ENCODE results near the gene ATRN. TPM values are rescaled to one million over a fixed set of nuclear protein-coding genes. Genes with fewer than 3 reads are reported as not detected.

Gene ATRN
- total RNA-seq, 2 donors from 2014 or later, result 17.0 to 23.1 TPM

- intact Hi-C loops (cut with DNase I), result no loop called here
- H3K4me1 ChIP-seq, result no peaks in the 10 kb centered on the region
Observed at GRCh38 chr20:3485913-3486312, 15.1 kb downstream of the ATRN start.

DNA sequence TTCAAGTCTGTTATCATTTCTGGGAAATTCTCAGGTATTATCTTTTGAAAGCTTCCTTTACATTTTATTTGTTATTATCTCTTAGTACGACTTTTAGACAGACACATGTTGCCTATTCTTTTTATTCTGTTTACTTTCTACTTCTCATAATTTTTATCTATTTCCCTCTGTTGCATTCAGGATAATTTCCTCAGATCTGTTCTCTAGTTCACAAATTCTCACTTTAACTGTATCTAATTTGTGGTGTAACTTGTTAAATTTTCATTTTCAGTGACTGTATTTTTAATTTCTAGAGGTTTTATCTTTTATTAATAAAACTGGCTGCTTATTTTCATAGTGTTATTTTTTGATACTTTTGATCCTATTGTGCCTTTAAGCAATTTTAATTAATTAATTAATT is 16.0 kb downstream of the ATRN start:
- Histone ChIP-seq H3K9ac (ENCODE audit: low read depth in 2 of 2, low read length in 2 of 2) (no peak overlapping the region), H3K4me1 (no peaks in the 10 kb centered on the region), H3K27me3 (no peaks in the 10 kb centered on the region), H3K27ac (no peak overlapping the region), H3K4me3 (no peak overlapping the region), H3K36me3 (no peaks in the 10 kb centered on the region), H3K9me3 (no peaks in the 10 kb centered on the region)
- TF ChIP-seq, protein P1, sequence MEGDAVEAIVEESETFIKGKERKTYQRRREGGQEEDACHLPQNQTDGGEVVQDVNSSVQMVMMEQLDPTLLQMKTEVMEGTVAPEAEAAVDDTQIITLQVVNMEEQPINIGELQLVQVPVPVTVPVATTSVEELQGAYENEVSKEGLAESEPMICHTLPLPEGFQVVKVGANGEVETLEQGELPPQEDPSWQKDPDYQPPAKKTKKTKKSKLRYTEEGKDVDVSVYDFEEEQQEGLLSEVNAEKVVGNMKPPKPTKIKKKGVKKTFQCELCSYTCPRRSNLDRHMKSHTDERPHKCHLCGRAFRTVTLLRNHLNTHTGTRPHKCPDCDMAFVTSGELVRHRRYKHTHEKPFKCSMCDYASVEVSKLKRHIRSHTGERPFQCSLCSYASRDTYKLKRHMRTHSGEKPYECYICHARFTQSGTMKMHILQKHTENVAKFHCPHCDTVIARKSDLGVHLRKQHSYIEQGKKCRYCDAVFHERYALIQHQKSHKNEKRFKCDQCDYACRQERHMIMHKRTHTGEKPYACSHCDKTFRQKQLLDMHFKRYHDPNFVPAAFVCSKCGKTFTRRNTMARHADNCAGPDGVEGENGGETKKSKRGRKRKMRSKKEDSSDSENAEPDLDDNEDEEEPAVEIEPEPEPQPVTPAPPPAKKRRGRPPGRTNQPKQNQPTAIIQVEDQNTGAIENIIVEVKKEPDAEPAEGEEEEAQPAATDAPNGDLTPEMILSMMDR (IDR thresholded peaks at IDR 0.05), result no peak
- no peak for DNase-seq
- intact Hi-C loops (cut with DNase I), result no loop called here

More at GRCh38 chr20:3485913-3486312, 15.1 kb downstream of the ATRN start:
- no peaks in the 10 kb centered on the region for H3K36me3 ChIP-seq
- H3K27me3 ChIP-seq, result no peaks in the 10 kb centered on the region
- no peaks in the 10 kb centered on the region for H3K9me3 ChIP-seq
- no peak overlapping the region for H3K9ac ChIP-seq (ENCODE audit: low read depth in 2 of 2, low read length in 2 of 2)
- no peak for DNase-seq
- no peak overlapping the region for H3K27ac ChIP-seq
- no peak overlapping the region for H3K4me3 ChIP-seq
- TF ChIP-seq, protein P1 (IDR thresholded peaks at IDR 0.05), result no peak

- TF ChIP-seq, protein P1 (IDR thresholded peaks at IDR 0.05), result no peak
- H3K4me3 ChIP-seq, result no peak overlapping the region
- no peak for DNase-seq
- H3K4me1 ChIP-seq, result no peaks in the 10 kb centered on the region
- no peaks in the 10 kb centered on the region for H3K9me3 ChIP-seq
- H3K27me3 ChIP-seq, result no peaks in the 10 kb centered on the region
- intact Hi-C loops (cut with DNase I), result no loop called here
- H3K27ac ChIP-seq, result no peak overlapping the region
- no peak overlapping the region for H3K9ac ChIP-seq (ENCODE audit: low read depth in 2 of 2, low read length in 2 of 2)
- H3K36me3 ChIP-seq, result no peaks in the 10 kb centered on the region
Observed at GRCh38 chr20:3492669-3493068, 21.9 kb downstream of the ATRN start.

GRCh38 chr20:3494218-3494617 is 23.4 kb downstream of the ATRN start:
- no peak overlapping the region for H3K27ac ChIP-seq
- intact Hi-C loops (cut with DNase I), result no loop called here
- no peaks in the 10 kb centered on the region for H3K27me3 ChIP-seq

GRCh38 chr20:3502878-3503277 is 32.1 kb downstream of the ATRN start:
- Histone ChIP-seq H3K36me3 (no peaks in the 10 kb centered on the region), H3K9me3 (no peaks in the 10 kb centered on the region), H3K27ac (no peak overlapping the region), H3K27me3 (no peaks in the 10 kb centered on the region), H3K9ac (ENCODE audit: low read depth in 2 of 2, low read length in 2 of 2) (no peak overlapping the region), H3K4me3 (no peak overlapping the region), H3K4me1 (no peaks in the 10 kb centered on the region)
- intact Hi-C loops (cut with DNase I), result no loop called here
- TF ChIP-seq, protein P1 (IDR thresholded peaks at IDR 0.05), result no peak
- DNase-seq, result no peak

More at GRCh38 chr20:3494218-3494617, 23.4 kb downstream of the ATRN start:
- TF ChIP-seq, protein P1 (IDR thresholded peaks at IDR 0.05), result no peak
- Histone ChIP-seq H3K4me1 (no peaks in the 10 kb centered on the region), H3K9me3 (no peaks in the 10 kb centered on the region), H3K36me3 (no peaks in the 10 kb centered on the region), H3K4me3 (no peak overlapping the region), H3K9ac (ENCODE audit: low read depth in 2 of 2, low read length in 2 of 2) (no peak overlapping the region)
- DNase-seq, result no peak
